HepG2 (cell line): ENCODE results near the gene B4GALT2. TPM values are rescaled to one million over a fixed set of nuclear protein-coding genes. Genes with fewer than 3 reads are reported as not detected.

Source experiments
- BHLHE40 ChIP-seq: IDR thresholded peaks from 2 replicates; pipeline ENCODE4 v1.6.1; 2011; ENCODE audit warnings: low read length, improper control_type of control experiment
- CTCF ChIP-seq: sonication (generic); formaldehyde crosslinking; IDR thresholded peaks from 2 replicates; pipeline ENCODE4 v1.5.0; 2020; ENCODE audit warnings: mild to moderate bottlenecking, missing genetic modification reagents, moderate library complexity
- DNMT3B ChIP-seq: conservative IDR thresholded peaks from 2 replicates; pipeline ENCODE4 v1.6.1; 2016; ENCODE audit warnings: missing biosample characterization, control low read depth
- ELF1 ChIP-seq: sonication (generic); formaldehyde crosslinking; IDR thresholded peaks from 2 replicates; pipeline ENCODE4 v1.4.0; 2020; ENCODE audit warnings: missing genetic modification reagents
- HOXD1 ChIP-seq: sonication (generic); formaldehyde crosslinking; IDR thresholded peaks from 2 replicates; pipeline ENCODE4 v1.5.0; 2020; ENCODE audit warnings: missing genetic modification reagents
- SOX13 ChIP-seq, 3 experiments: fragments of 450-650 bp in 1 of 3; sonication (generic) in 1 of 3; formaldehyde crosslinking in 1 of 3; IDR thresholded peaks in 2 of 3; conservative IDR thresholded peaks in 1 of 3; 2 replicates each; pipeline versions ENCODE4 v1.5.0 to v1.6.1; 2016 to 2020; ENCODE audit warnings: antibody characterized with exemption in 1 of 3, mild to moderate bottlenecking in 1 of 3, missing compliant biosample characterization in 1 of 3, missing genetic modification reagents in 1 of 3, moderate library complexity in 1 of 3
- ZNF234 ChIP-seq: sonication (generic); formaldehyde crosslinking; conservative IDR thresholded peaks from 2 replicates; pipeline ENCODE4 v1.5.1; 2020; ENCODE audit warnings: mild to moderate bottlenecking, missing genetic modification reagents
- ZNF335 ChIP-seq: sonication (generic); formaldehyde crosslinking; IDR thresholded peaks from 2 replicates; pipeline ENCODE4 v1.4.0; 2020; ENCODE audit warnings: missing genetic modification reagents
- ZNF337 ChIP-seq: sonication (generic); formaldehyde crosslinking; IDR thresholded peaks from 2 replicates; pipeline ENCODE4 v1.5.1; 2020; ENCODE audit warnings: missing genetic modification reagents, low read depth, mild to moderate bottlenecking, borderline replicate concordance
- ZNF572 ChIP-seq: sonication (generic); formaldehyde crosslinking; IDR thresholded peaks from 2 replicates; pipeline ENCODE4 v1.5.1; 2020; ENCODE audit warnings: mild to moderate bottlenecking, missing genetic modification reagents
- ZNF614 ChIP-seq: IDR thresholded peaks from 2 replicates; pipeline ENCODE4 v1.6.1; 2018; ENCODE audit warnings: missing biosample characterization, missing genetic modification reagents, inconsistent platforms, borderline replicate concordance
- ZNF687 ChIP-seq: sonication (generic); formaldehyde crosslinking; IDR thresholded peaks from 2 replicates; pipeline ENCODE4 v1.5.1; 2020; ENCODE audit warnings: mild to moderate bottlenecking, missing genetic modification reagents, moderate library complexity
- polyA plus RNA-seq, 8 experiments: library from polyadenylated mRNA; depleted of rRNA in 3 of 8; stranded (reverse) in 7 of 8; unstranded in 1 of 8; fragments of >200 nt; fragmentation: Illumina TruSeq in 4 of 8; extraction: Trizol in 4 of 8; gene quantifications; 2 replicates each; pipeline versions ENCODE4 v1.2.1 to v1.2.3, GENCODE V29; 2011 to 2016; ENCODE audit warnings: low read depth in 4 of 8, missing spikeins in 1 of 8, mixed read lengths in 1 of 8; ENCODE audit not compliant: insufficient read depth in 1 of 8
- total RNA-seq, 5 experiments: library from RNA; depleted of rRNA; stranded (reverse); fragments of >200 nt; fragmentation: Illumina TruSeq; extraction: Trizol; gene quantifications; 2 replicates each; pipeline ENCODE4 v1.2.3, GENCODE V29; 2016; ENCODE audit warnings: low read depth in 1 of 5
- TF ChIP-seq, protein P1 (sequence below): sonication (generic); formaldehyde crosslinking; IDR thresholded peaks from 2 replicates; pipeline ENCODE4 v1.9.0; 2021; ENCODE audit warnings: missing genetic modification reagents, borderline replicate concordance
- TF ChIP-seq, protein P2 (sequence below): sonication (generic); formaldehyde crosslinking; IDR thresholded peaks from 2 replicates; pipeline ENCODE4 v1.4.0; 2020; ENCODE audit warnings: missing genetic modification reagents
- TF ChIP-seq, protein P3 (sequence below): sonication (generic); formaldehyde crosslinking; IDR thresholded peaks from 2 replicates; pipeline ENCODE4 v1.5.1; 2020; ENCODE audit warnings: mild to moderate bottlenecking, moderate library complexity, missing genetic modification reagents

The B4GALT2 gene
- total and polyA plus RNA-seq, 2 of the 13 experiments (the other 11 are each of a cell fraction or from before 2014, with no cell fraction given) = 41.9 to 78.0 TPM

GRCh38 chr1:43974443-43975248 is 4.4 kb upstream of the B4GALT2 start, which contains the start of gene ATP6V0B (continued):
- TF ChIP-seq, protein P1, sequence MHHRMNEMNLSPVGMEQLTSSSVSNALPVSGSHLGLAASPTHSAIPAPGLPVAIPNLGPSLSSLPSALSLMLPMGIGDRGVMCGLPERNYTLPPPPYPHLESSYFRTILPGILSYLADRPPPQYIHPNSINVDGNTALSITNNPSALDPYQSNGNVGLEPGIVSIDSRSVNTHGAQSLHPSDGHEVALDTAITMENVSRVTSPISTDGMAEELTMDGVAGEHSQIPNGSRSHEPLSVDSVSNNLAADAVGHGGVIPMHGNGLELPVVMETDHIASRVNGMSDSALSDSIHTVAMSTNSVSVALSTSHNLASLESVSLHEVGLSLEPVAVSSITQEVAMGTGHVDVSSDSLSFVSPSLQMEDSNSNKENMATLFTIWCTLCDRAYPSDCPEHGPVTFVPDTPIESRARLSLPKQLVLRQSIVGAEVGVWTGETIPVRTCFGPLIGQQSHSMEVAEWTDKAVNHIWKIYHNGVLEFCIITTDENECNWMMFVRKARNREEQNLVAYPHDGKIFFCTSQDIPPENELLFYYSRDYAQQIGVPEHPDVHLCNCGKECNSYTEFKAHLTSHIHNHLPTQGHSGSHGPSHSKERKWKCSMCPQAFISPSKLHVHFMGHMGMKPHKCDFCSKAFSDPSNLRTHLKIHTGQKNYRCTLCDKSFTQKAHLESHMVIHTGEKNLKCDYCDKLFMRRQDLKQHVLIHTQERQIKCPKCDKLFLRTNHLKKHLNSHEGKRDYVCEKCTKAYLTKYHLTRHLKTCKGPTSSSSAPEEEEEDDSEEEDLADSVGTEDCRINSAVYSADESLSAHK (CRISPR knock-in tag) = no peak
- 0 out of 2 replicates have a peak, but pooled peaks have one; percentile 59 for TF ChIP-seq ZNF572
- TF ChIP-seq ZNF234 = 0 out of 2 replicates have a peak, but pooled peaks have one; percentile 74
- TF ChIP-seq ZNF335 (CRISPR knock-in tag) = peak; percentile 98
- TF ChIP-seq ZNF337 (CRISPR knock-in tag) = no peak
- TF ChIP-seq HOXD1 (CRISPR knock-in tag) = no peak
- TF ChIP-seq, protein P2, sequence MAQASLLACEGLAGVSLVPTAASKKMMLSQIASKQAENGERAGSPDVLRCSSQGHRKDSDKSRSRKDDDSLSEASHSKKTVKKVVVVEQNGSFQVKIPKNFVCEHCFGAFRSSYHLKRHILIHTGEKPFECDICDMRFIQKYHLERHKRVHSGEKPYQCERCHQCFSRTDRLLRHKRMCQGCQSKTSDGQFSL = no peak
- TF ChIP-seq ELF1 (CRISPR knock-in tag) = peak; percentile 60
- peak; percentile 93 for TF ChIP-seq ZNF687 (CRISPR knock-in tag)
- no peak for TF ChIP-seq SOX13 (IDR thresholded peaks at IDR 0.05)
- peak in 1 of 2 experiments; percentile 21; a peak in 1 of 4 replicates for TF ChIP-seq SOX13 (CRISPR knock-in tag; conservative IDR thresholded peaks at IDR 0.05 in 1 of 2, IDR thresholded peaks at IDR 0.05 in 1 of 2)
- peak; percentile 62 for TF ChIP-seq BHLHE40
- 0 out of 2 replicates have a peak, but pooled peaks have one; percentile 24 for TF ChIP-seq DNMT3B (CRISPR knock-in tag)
- TF ChIP-seq, protein P3, sequence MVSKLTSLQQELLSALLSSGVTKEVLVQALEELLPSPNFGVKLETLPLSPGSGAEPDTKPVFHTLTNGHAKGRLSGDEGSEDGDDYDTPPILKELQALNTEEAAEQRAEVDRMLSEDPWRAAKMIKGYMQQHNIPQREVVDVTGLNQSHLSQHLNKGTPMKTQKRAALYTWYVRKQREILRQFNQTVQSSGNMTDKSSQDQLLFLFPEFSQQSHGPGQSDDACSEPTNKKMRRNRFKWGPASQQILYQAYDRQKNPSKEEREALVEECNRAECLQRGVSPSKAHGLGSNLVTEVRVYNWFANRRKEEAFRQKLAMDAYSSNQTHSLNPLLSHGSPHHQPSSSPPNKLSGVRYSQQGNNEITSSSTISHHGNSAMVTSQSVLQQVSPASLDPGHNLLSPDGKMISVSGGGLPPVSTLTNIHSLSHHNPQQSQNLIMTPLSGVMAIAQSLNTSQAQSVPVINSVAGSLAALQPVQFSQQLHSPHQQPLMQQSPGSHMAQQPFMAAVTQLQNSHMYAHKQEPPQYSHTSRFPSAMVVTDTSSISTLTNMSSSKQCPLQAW (CRISPR knock-in tag) = peak; percentile 74
- TF ChIP-seq CTCF (CRISPR knock-in tag) = peak; percentile 66
- peak; percentile 90; the same call in 1 of the 2 replicates for TF ChIP-seq ZNF614
